CD4-positive, alpha-beta T cell treated with Interleukin-17A for 1 hour (primary cell): ENCODE measurements around the gene RUNX1.

ENCODE experiments used
- DNase-seq: peaks from one replicate; pipeline ENCODE4 v3.0.0-alpha.2; 2020

The RUNX1 gene

GRCh38 chr21:34871026-34871908 lies 177.8 kb downstream of the RUNX1 start:
- no peak for DNase-seq

GRCh38 chr21:34870246-34870645 lies 178.9 kb downstream of the RUNX1 start:
- no peak for DNase-seq

GRCh38 chr21:34869545-34869944 lies 179.6 kb downstream of the RUNX1 start:
- DNase-seq = no peak

GRCh38 chr21:34867785-34868184 lies 181.3 kb downstream of the RUNX1 start:
- DNase-seq = no peak

- peak; percentile 32 for DNase-seq
Observed at GRCh38 chr21:34865400-34866241, 183.5 kb downstream of the RUNX1 start.

- no peak for DNase-seq
Observed at GRCh38 chr21:34864370-34865149, 184.5 kb downstream of the RUNX1 start.

- no peak for DNase-seq
Observed at GRCh38 chr21:34862951-34863350, 186.2 kb downstream of the RUNX1 start.

- DNase-seq = no peak
Observed at GRCh38 chr21:34861258-34861657, 187.8 kb downstream of the RUNX1 start.

GRCh38 chr21:34859976-34860653 lies 189.0 kb downstream of the RUNX1 start:
- DNase-seq = no peak

- DNase-seq = no peak
Observed at GRCh38 chr21:34858559-34858958, 190.5 kb downstream of the RUNX1 start.

GRCh38 chr21:34857874-34858273 lies 191.2 kb downstream of the RUNX1 start:
- DNase-seq = no peak

GRCh38 chr21:34857122-34857713 lies 191.9 kb downstream of the RUNX1 start:
- DNase-seq = no peak

GRCh38 chr21:34852448-34852847 lies 196.7 kb downstream of the RUNX1 start:
- no peak for DNase-seq

- no peak for DNase-seq
Observed at GRCh38 chr21:34850166-34850690, 198.9 kb downstream of the RUNX1 start.

GRCh38 chr21:34846601-34847112 lies 202.4 kb downstream of the RUNX1 start:
- DNase-seq = no peak

GRCh38 chr21:34845521-34846451 lies 203.3 kb downstream of the RUNX1 start:
- peak; percentile 52 for DNase-seq

- DNase-seq = no peak
Observed at GRCh38 chr21:34844924-34845238, 204.2 kb downstream of the RUNX1 start.

GRCh38 chr21:34844013-34844923 lies 204.8 kb downstream of the RUNX1 start:
- DNase-seq = no peak

- DNase-seq = no peak
Observed at GRCh38 chr21:34843562-34843961, 205.5 kb downstream of the RUNX1 start.
